GM21367 (cell line): Measurements from ENCODE around the gene GRIN3B.

ENCODE experiments used
- ATAC-seq: cut with Tn5 transposase; IDR thresholded peaks from one replicate; pipeline ENCODE4 v1.9.1; 2021; ENCODE audit not compliant: unreplicated experiment

GRIN3B gene

DNA sequence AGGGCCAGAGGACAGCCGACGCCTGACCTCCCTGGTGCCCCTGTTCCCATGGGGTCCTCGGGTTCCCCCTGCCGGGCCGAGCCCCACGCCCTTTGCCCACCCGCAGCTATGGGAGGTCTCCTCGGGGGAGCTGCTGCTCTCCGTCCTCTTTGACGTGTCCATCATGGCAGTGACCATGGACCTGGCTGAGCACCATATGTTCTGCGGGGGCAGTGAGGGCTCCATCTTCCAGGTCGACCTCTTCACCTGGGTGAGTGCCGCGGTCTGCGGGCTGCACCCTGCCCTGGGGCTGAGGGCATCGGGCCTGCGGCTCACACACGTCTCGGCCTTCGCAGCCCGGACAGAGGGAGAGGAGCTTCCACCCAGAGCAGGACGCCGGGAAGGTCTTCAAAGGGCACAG is 9.5 kb upstream of the GRIN3B start:
- no peak for ATAC-seq

DNA sequence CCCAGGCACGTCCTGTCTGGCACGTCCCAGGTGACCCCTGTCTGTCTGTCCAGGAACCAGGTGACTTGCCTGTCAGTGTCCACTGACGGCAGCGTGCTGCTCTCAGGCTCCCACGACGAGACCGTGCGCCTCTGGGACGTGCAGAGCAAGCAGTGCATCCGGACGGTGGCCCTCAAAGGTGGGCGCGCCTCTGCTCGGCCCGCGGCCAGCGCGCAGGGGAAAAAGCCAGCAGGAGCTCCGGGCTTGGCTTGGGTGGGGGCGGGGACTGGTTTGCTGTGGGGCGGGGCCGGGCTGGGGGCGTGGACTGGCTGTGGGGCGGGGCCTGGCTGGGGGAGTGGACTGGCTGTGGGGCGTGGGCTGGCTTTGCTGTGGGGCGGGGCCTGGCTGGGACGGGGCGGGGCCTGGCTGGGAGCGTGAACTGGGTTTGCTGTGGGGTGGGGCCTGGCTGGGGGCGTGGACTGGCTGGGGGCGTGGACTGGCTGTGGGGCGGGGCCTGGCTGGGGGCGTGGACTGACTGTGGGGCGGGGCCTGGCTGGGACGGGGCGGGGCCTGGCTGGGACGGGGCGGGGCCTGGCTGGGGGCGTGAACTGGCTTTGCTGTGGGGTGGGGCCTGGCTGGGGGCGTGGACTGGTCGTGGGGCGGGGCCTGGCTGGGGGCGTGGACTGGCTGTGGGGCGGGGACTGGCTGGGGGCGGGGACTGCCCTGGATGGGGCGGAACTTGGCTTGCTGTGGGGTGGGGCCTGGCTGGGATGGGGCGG is 8.9 kb upstream of the GRIN3B start:
- ATAC-seq = no peak

DNA sequence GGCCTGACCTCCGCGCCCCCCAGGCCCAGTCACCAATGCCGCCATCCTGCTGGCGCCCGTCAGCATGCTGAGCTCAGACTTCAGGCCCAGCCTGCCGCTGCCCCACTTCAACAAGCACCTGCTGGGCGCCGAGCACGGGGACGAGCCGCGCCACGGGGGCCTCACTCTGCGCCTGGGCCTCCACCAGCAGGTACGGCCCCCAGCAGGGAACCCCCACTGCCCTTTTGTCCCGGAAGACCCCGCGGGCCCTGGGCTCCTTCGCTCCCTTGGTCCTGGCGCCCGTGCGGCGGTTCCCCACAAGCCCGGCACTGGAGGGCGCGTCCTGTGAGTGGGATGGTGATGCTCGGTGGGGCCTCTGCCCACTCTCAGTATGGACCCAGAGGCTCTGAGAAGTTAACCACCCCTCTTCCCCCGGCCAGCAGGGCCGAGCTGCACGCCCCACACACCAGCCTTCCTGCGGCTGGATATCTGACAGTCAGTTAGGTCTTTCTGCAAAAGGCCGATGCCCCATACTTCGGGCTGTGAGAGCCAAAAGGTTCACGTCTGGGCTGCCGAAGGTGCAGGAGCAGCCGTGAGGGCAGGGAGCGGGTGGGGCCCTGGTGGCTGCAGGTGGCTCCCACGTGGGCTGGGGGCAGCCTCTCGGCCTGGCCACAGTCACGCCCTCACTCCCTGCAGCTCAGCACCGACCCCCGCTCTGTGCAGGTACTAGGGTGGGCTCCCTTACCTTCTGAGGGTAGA is 8.1 kb upstream of the GRIN3B start:
- ATAC-seq = no peak

DNA sequence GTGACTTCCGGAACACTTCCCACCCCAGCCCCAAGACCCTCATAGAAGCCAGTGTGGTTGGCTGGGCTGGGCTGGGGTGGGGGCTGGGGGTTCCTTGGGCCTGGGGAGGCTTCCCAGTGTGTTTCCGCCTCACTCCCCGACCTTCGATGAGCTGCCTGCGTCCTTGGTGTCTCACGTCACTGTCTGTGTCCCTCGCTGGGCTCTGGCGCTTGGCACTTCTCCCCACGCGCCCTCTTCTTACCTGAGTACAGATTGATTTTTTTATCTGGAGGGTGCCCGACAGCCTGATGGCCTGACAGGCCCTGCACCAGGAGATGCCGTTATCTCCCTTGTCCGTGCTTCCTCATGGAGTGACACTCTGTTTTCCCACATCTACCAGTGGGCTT is 7.6 kb upstream of the GRIN3B start:
- ATAC-seq = no peak

DNA sequence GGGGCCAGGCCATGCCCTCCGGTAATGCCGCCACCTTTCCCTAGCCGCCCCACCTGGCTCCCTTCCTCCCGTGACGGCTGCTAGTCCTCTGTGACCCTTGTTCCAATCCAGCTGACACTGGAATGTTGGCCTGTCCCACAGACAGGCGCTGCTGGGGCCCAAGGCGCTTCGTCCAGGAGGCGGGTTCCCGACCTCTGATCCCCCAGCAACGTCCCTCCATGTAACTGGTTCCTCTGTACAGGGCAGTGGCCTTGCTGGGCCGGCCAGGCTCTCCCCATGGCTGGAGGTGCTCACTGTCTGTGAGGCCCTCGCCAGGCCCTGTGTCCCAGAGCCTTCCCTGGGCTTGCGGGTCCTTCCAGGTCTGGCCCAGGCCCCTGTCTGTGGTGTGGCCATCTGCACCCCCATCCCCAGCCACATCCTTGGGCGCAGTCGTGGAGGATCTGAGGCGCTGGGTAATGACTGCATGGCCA is 6.8 kb upstream of the GRIN3B start:
- ATAC-seq = no peak

DNA sequence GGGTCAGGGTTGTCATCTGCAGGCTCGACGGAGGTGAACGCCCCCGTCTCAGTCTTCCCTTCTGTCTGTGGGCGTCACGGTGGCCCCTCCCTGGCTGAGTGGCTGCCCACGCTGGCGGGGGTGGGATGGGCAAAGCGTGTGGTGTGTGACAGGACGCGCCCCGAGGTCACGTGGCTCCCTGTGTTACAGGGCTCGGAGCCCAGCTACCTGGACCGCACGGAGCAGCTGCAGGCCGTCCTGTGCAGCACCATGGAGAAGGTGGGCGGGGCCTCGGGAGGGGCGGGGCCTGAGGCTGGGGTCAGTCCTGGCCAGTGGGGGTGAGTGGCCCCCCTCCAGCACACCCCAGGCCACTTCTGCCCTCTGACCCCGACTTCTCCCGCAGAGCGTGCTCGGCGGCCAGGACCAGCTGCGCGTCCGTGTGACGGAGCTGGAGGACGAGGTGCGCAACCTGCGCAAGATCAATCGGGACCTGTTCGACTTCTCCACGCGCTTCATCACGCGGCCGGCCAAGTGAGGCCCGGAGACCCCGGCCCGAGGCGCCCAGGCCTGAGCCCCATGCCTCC is 6.3 kb upstream of the GRIN3B start:
- ATAC-seq = no peak

DNA sequence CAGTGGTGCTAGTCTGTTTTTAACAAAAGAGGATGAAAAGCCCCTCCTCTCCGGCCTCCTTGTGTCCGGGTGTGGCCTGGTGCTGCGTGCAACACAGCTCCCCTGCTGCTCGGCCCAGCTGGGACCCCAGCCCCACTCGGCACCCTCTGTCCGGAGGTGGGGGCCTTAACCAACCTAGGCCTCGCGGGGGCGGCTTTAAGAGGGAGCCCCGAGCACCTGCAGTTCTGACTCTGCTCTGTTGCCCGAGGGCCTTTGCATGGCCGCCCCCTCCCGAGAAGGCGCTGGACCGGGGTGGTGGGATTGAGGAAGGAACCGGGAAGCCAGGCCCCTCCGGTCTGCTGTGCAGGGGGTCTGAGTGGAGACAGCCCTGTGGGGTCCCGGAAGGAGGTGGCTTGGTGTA is 5.7 kb upstream of the GRIN3B start:
- no peak for ATAC-seq

DNA sequence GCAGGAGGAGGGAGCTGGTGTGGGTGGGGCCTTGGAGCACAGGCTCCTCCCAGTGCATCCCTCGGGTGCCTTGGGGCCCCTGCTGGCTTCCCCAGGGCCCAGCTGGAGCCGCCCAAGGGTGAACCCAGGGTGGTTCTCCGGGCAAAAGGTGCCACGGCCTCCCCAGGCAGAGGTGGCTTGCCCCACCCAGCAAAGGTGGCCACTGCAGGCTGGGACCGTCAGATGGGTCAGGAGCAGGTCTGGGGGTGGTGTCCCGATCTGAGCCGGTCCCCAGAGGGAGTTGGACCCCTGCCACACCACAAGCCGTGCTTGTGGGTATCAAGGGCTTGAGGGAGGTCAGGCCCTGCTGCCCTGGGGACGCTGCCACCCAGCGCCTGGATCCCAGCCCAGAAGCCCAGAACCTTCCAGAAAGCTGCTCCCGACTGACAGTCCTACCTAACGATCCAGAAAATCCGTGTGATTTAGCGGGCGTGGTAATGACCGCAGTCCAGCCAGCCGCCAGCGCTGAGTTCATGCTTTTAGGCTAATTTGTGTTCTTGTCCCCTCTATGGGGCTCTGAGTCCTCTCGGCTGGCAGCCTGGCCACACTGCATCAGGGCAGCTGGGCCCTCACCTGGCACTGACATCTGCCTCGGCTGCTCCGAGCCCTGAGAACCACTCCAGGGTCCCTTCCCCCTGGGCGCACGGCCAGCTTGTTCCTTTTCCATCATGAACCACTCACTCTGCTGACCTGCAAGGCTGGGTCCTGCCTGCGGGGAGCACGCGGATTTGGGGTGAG is 5.0 kb upstream of the GRIN3B start:
- ATAC-seq = no peak

DNA sequence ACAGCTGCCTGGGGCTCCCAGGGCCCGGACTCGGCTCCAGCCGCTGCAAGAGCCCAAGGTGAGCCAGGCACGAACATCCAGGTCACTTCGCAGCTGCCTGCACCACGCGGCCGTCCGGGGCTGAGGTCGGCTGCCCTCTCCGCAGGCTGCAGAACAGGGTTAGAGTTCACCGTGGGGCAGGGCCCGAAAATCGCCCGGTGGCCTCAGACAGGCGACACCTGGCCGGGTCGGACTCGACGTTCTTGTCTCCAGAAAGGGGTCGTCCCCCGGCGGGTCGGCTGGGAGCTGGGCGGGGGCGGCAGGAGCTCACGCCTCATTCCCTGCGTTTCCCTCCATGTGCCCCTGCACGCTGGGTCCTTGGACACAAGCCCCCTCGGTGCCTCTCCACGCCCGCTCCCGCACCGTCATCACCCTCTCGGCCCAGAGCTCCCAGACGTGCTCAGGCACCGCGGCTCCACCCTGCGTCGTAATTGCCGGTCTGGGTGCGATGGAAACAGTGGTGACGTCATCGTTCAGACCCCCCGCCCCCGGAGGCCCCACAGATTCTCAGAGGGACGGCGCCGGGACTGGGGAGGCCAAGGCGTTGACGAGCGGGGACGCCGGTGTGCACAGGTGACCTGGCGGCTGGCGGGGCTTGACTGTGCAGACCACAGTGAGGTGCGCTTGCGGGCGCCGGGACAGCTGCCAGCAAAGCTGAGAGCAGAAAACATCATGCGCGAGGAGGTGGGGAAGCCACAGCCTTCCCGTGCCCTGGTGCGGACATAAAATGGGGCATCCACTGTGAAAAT is 4.0 kb upstream of the GRIN3B start:
- no peak for ATAC-seq

DNA sequence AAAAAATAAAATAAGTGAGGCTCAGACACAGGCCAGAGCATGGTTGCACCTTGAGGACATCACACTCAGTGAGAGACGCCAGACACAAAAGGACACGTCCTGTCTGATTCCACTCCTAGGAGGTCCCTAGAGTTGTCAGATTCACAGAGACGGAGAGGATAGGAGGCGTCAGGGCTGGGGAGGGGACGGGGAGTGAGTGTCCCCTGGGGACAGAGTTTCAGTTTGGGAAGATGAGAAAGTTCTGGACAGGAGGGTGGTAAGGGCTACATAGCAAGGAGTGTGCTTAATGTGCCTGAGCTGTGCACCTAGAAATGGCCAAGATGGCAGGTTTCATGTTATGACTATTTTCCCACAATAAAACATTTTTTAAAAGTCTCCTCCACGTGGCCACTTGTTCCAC is 2.2 kb upstream of the GRIN3B start:
- no peak for ATAC-seq

DNA sequence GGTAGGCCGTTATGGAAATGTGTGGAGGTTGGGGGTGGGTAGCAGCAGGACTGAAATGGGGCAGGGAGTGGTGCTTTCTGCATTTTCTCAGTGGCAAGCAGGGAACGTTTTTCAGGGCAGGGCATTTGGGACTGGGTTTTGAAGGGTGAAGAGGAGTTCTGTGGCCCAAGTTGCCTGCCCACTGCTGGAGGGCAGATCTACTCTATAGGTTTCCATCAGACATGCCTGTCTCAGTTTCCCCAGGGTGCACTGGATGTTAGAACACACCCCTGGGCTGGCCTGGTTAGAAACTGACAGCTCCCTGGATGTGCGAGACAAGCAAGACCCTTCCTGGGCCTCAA is 870 bp upstream of the GRIN3B start:
- no peak for ATAC-seq

DNA sequence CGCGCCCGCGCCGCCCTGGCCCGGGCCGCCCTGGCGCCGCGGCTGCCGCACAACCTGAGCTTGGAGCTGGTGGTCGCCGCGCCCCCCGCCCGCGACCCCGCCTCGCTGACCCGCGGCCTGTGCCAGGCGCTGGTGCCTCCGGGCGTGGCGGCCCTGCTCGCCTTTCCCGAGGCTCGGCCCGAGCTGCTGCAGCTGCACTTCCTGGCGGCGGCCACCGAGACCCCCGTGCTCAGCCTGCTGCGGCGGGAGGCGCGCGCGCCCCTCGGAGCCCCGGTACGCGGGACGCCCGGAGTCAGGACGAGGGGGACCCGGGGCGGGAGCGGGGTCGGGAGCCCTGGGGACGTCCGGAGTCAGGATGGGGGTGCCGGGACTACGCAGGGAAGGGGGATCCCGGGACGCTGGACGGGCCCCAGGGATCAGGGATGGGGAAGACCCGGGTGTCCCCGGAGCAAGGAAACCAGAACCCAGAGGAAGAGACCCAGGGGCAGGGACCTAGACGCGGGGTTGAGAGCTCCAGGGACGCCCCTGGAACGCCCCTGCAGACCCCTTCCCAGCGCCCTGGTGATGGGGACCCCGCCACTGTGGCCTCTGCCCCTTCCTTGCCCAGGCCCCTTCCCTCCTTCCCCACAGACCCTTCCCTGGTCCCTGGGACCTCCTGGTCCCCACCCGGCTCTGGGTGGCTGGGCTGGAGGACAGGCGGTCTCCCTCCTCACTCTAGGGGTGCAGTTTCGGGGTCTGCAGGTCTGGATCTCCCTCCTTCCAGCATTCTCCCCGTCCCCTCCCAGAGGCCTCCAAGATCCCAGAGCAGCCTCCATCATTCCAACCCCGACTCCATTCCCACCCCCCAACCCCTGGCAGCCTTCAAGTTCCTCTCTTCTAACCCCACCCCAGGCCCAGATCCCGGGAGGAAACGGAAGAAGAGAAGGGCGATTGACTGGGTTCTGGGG is 645 bp downstream of the GRIN3B start:
- no peak for ATAC-seq

DNA sequence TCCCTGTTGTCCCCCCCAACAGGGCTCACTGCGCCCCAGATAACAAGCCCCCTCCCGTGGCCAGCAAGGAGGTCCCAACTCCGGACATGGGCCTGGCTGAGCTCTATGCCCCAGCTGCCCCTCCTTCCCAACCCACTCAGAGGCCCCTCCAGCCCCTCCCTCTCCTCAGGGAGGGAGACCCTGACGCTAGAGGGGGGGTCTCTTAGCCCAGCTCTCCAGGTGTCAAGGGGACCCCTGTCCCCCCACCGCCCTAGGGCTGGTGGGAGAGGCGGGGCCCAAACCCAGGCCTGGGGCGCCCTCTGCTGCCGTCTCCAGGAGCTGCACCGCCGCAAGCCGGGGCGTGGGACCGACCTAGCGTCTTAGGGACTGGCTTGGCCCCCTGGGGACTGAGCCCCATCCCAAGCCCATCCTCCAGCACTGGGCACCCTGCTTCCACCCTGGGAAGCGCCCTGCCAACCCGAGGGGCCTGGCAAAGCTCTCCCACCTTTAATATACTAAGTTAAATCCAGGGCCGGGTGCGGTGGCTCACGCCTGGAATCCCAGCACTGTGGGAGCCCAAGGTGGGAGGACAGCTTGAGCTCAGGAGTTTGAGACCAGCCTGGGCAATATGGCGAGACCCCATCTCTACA is 1.4 kb downstream of the GRIN3B start:
- ATAC-seq = no peak

DNA sequence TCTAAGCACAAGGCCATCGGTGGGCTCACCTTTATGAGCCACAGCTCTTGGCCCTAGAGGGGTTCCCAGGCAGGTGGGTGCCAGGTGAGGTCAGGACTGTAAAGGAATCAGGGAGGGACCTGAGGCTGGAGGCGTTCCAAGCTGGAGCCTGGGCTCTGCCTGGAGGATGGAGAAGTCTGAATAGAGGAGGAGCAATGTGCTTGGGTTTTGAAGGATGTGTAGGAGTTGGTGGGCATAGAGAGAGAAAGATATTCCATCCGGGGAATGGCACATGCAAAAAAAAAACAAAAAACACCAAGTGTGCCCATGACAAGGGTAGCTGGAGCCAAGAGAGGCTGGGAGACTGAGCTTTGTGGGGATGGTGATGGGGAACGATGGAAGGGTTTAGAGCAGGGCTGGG is 2.4 kb downstream of the GRIN3B start:
- ATAC-seq = no peak

DNA sequence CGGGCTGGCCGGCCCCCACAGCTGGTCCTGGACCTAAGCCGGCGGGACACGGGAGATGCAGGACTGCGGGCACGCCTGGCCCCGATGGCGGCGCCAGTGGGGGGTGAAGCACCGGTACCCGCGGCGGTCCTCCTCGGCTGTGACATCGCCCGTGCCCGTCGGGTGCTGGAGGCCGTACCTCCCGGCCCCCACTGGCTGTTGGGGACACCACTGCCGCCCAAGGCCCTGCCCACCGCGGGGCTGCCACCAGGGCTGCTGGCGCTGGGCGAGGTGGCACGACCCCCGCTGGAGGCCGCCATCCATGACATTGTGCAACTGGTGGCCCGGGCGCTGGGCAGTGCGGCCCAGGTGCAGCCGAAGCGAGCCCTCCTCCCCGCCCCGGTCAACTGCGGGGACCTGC is 3.1 kb downstream of the GRIN3B start:
- no peak for ATAC-seq

DNA sequence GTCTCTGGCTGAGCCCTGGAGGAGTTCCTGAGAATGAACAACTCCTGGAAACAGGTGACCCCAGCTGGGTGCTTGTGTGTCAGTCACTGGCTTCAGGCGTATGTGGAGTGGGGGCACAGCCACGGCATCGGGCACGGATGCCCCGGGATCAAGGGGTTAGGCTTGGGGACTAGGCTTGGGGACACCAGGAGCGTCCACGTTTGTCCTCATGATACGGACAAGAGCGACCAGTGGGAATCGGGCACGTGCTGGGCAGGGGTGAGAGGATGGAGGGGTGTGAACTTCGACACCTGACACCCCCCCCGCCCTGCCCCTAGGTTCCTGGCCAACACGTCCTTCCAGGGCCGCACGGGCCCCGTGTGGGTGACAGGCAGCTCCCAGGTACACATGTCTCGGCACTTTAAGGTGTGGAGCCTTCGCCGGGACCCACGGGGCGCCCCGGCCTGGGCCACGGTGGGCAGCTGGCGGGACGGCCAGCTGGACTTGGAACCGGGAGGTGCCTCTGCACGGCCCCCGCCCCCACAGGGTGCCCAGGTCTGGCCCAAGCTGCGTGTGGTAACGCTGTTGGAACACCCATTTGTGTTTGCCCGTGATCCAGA is 4.1 kb downstream of the GRIN3B start:
- no peak for ATAC-seq

DNA sequence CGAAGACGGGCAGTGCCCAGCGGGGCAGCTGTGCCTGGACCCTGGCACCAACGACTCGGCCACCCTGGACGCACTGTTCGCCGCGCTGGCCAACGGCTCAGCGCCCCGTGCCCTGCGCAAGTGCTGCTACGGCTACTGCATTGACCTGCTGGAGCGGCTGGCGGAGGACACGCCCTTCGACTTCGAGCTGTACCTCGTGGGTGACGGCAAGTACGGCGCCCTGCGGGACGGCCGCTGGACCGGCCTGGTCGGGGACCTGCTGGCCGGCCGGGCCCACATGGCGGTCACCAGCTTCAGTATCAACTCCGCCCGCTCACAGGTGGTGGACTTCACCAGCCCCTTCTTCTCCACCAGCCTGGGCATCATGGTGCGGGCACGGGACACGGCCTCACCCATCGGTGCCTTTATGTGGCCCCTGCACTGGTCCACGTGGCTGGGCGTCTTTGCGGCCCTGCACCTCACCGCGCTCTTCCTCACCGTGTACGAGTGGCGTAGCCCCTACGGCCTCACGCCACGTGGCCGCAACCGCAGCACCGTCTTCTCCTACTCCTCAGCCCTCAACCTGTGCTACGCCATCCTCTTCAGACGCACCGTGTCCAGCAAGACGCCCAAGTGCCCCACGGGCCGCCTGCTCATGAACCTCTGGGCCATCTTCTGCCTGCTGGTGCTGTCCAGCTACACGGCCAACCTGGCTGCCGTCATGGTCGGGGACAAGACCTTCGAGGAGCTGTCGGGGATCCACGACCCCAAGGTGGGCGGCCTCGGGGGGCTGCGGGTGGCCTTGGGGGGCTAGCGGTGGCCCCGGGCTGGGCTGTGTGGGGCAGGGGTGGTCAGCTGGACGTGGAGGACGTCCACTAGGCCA is 4.8 kb downstream of the GRIN3B start:
- ATAC-seq = no peak
